Panc1 (cell line): ENCODE results near the gene KRT6C. TPM values are rescaled to one million over a fixed set of nuclear protein-coding genes. Genes with fewer than 3 reads are reported as not detected.

Experiments used
- ATAC-seq: fragments of 200-7000 bp; cut with Tn5 transposase; 2 replicates; pipeline ENCODE4 v1.9.1; 2020; ENCODE audit warnings: mild to moderate bottlenecking, moderate library complexity
- BruUV-seq: library from RNA; stranded (reverse); fragments of 400-500 nt; replicated peaks from 2 replicates; lab custom pipeline; 2021; lab: Mats Ljungman, UMichigan
- CTCF ChIA-PET: fragments of 300-600 bp; sonication (Branson Sonifier 250); formaldehyde crosslinking; loops from one replicate; lab custom pipeline; 2022; ENCODE audit warnings: antibody characterized with exemption; lab: Charles Lee
- POLR2A ChIA-PET: fragments of 300-600 bp; sonication (Branson Sonifier 250); formaldehyde crosslinking; loops from one replicate; lab custom pipeline; 2022; ENCODE audit warnings: antibody characterized with exemption; lab: Charles Lee
- DNase-seq: peaks from one replicate; pipeline ENCODE4 v3.0.0-alpha.2; 2010; ENCODE audit warnings: low read depth, low spot score
- H3K27ac ChIP-seq: 2 replicates; pipeline ENCODE4 v1.5.1; 2011; ENCODE audit warnings: mild to moderate bottlenecking, low read length, inconsistent platforms
- H3K27me3 ChIP-seq: fragments of 200-500 bp; sonication (Bioruptor generic); 2 replicates; pipeline ENCODE4 v1.6.0; 2014; ENCODE audit warnings: low read length, inconsistent platforms; ENCODE audit not compliant: control insufficient read depth, insufficient read depth
- H3K36me3 ChIP-seq: fragments of 200-500 bp; sonication (Bioruptor generic); 2 replicates; pipeline ENCODE4 v1.5.1; 2014; ENCODE audit warnings: inconsistent platforms, mild to moderate bottlenecking, low read length, moderate library complexity; ENCODE audit not compliant: control insufficient read depth, insufficient read depth
- H3K4me1 ChIP-seq: 2 replicates; pipeline ENCODE4 v1.5.1; 2011; ENCODE audit warnings: inconsistent platforms, mild to moderate bottlenecking, low read length, moderate library complexity; ENCODE audit not compliant: control insufficient read depth, insufficient read depth
- H3K4me3 ChIP-seq, 2 experiments: 2 replicates each; pipeline ENCODE4 v1.5.1; 2011 to 2012; ENCODE audit warnings: low read depth in 2 of 2, low read length in 2 of 2, mild to moderate bottlenecking in 2 of 2, inconsistent platforms in 1 of 2, moderate library complexity in 1 of 2
- H3K9me3 ChIP-seq: fragments of 200-500 bp; sonication (Bioruptor generic); 2 replicates; pipeline ENCODE4 v1.5.1; 2014; ENCODE audit warnings: low read depth, mild to moderate bottlenecking, inconsistent platforms, low read length, moderate library complexity; ENCODE audit not compliant: control insufficient read depth, insufficient read depth
- POLR2AphosphoS5 ChIP-seq: IDR thresholded peaks from 2 replicates; pipeline ENCODE4 v1.6.1; 2012; ENCODE audit warnings: mild to moderate bottlenecking, low read depth, low read length, moderate library complexity
- REST ChIP-seq, 2 experiments: IDR thresholded peaks; 2 replicates each; pipeline ENCODE4 v1.6.1; 2011 to 2012; ENCODE audit warnings: low read depth in 2 of 2, control low read depth in 1 of 2, low read length in 1 of 2, mild to moderate bottlenecking in 1 of 2, moderate library complexity in 1 of 2; ENCODE audit not compliant: insufficient read depth in 1 of 2
- SIN3A ChIP-seq: IDR thresholded peaks from 2 replicates; pipeline ENCODE4 v1.6.1; 2012; ENCODE audit warnings: low read depth, mild to moderate bottlenecking, low read length, moderate library complexity, borderline replicate concordance; ENCODE audit not compliant: insufficient read depth
- TCF7L2 ChIP-seq: IDR thresholded peaks from 2 replicates; pipeline ENCODE4 v1.6.1; 2011; ENCODE audit warnings: mild to moderate bottlenecking, low read depth, low read length, inconsistent platforms
- in situ Hi-C: cut with HindIII; loops from 2 replicates; pipeline ENCODE4 v1.10.0; 2016; ENCODE audit warnings: low sequenced_read_pairs, low pct_unique_long_range_greater_than_20kb
- intact Hi-C: fragments of 100-400 bp; cut with micrococcal nuclease; formaldehyde crosslinking; loops from one replicate; pipeline ENCODE4 v1.10.0; 2022; ENCODE audit not compliant: unreplicated experiment
- total RNA-seq: library from RNA; stranded (reverse); gene quantifications from one replicate; pipeline ENCODE4 v1.2.1, GENCODE V29; 2021; ENCODE audit not compliant: unreplicated experiment
- TF ChIP-seq, protein P1 (sequence below): fragments of 450-650 bp; IDR thresholded peaks from 2 replicates; pipeline ENCODE4 v1.5.1; 2017; ENCODE audit warnings: mild to moderate bottlenecking

The KRT6C gene
- total RNA-seq, 1 experiment from 2014 or later = not detected

DNA sequence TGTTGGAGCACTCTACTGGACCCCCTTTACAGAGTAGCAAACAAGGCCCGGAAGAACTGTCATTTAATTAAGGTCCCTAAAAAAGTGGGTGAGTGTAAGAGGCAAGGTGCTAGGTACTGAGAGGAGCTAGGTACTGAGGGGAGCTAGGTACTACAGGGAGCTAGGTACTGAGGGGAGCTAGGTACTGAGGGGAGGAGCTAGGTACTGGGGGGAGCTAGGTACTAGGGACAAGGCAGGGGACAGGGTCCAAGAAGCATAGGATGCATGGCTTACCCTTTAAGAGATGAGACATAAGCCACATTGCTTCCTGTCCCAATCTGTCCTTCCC lies 41.7 kb upstream of the KRT6C start:
- Histone ChIP-seq H3K27me3 (no peaks in the 10 kb centered on the region), H3K4me1 (no peaks in the 10 kb centered on the region), H3K36me3 (no peaks in the 10 kb centered on the region), H3K9me3 (peaks cover 4% of the 10 kb centered on the region; the same call in 1 of the 2 replicates), H3K27ac (no peak overlapping the region), H3K4me3 (no peak overlapping the region)
- BruUV-seq = no TSS peak
- ChIA-PET POLR2A (no interaction called here), CTCF (no interaction called here)
- intact Hi-C loops = no loop called here
- TF ChIP-seq TCF7L2 (no peak), SIN3A (no peak), POLR2AphosphoS5 (no peak), REST (IDR thresholded peaks at IDR 0.05; ENCODE audit: insufficient read depth in 1 of 2, low read depth in 2 of 2, low read length in 1 of 2) (no peak)
- TF ChIP-seq, protein P1, sequence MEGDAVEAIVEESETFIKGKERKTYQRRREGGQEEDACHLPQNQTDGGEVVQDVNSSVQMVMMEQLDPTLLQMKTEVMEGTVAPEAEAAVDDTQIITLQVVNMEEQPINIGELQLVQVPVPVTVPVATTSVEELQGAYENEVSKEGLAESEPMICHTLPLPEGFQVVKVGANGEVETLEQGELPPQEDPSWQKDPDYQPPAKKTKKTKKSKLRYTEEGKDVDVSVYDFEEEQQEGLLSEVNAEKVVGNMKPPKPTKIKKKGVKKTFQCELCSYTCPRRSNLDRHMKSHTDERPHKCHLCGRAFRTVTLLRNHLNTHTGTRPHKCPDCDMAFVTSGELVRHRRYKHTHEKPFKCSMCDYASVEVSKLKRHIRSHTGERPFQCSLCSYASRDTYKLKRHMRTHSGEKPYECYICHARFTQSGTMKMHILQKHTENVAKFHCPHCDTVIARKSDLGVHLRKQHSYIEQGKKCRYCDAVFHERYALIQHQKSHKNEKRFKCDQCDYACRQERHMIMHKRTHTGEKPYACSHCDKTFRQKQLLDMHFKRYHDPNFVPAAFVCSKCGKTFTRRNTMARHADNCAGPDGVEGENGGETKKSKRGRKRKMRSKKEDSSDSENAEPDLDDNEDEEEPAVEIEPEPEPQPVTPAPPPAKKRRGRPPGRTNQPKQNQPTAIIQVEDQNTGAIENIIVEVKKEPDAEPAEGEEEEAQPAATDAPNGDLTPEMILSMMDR = no peak
- DNase-seq (no peak), ATAC-seq (no peak)
- in situ Hi-C loops = no loop called here

DNA sequence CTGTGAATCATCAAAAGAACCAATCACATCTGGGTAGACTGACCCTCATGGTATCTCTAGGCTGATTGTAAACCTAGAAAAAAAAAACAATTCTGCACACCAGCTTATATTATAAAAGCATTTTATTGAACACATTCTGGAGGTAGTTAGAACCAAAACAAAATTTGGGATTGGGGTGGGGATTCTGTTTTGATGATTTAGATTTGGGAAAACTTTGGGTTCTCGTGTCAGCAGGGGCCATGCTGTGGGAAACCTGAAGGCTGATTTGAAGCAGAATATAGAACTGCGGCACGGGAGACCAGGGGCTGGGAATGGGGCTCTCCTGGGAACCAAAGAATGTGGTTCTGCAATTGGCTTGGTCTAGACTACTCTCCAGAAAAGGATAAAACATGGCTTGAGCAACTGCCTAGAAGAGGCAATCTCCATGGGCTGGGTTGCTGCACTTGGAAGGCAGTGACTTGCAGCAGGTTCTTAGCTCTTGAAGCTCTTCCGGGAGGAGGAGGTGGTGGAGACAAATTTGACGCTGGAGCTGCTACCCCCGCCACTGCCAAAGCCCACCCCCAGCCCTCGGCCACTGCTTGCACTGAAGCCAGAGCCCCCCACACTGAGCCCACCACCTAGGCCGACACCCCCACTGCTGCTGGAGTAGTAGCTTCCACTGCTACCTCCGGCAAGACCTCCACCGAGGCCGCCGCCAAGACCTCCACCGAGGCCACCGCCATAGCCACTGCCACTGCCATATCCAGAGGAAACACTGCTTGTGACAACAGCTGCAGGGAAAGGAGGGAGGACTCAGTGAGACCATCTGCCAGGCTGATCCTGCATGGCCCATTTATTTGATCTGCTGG lies 41.1 kb upstream of the KRT6C start:
- ChIA-PET POLR2A (no interaction called here), CTCF (no interaction called here)
- in situ Hi-C loops = no loop called here
- Histone ChIP-seq H3K9me3 (peaks cover 4% of the 10 kb centered on the region; the same call in 1 of the 2 replicates), H3K4me3 (no peak overlapping the region), H3K4me1 (no peaks in the 10 kb centered on the region), H3K27ac (no peak overlapping the region), H3K27me3 (no peaks in the 10 kb centered on the region), H3K36me3 (no peaks in the 10 kb centered on the region)
- intact Hi-C loops = no loop called here
- no TSS peak for BruUV-seq
- DNase-seq = no peak
- TF ChIP-seq POLR2AphosphoS5 (no peak), REST (IDR thresholded peaks at IDR 0.05; ENCODE audit: insufficient read depth in 1 of 2, low read depth in 2 of 2, low read length in 1 of 2) (no peak), TCF7L2 (no peak), SIN3A (no peak)
- TF ChIP-seq, protein P1 = no peak
- no peak for ATAC-seq
